Measurements from ENCODE around the gene CAMTA1. TPM values are rescaled to one million over a fixed set of nuclear protein-coding genes. Genes with fewer than 3 reads are reported as not detected.

CAMTA1 gene
- polyA plus RNA-seq, 1 experiment, result 64.9 TPM

- H3K9me3 ChIP-seq (ENCODE audit: control insufficient read depth, insufficient read depth, low read length), result peaks cover 4% of the 10 kb centered on the region; the same call in 1 of the 2 replicates
- H3K27ac ChIP-seq (ENCODE audit: low read depth, low read length), result no peak overlapping the region
- no peaks in the 10 kb centered on the region for H3K27me3 ChIP-seq (ENCODE audit: control insufficient read depth, insufficient read depth, low read length)
- ChIA-PET CTCF (no interaction called here), POLR2A (no interaction called here)
- DNase-seq (ENCODE audit: low read depth, low spot score), result no peak
- TF ChIP-seq CTCF (IDR thresholded peaks at IDR 0.05; ENCODE audit: low read depth, low read length), result no peak
- H3K4me3 ChIP-seq (ENCODE audit: low read depth, low read length), result no peak overlapping the region
Measured at GRCh38 chr1:7781501-7781900, 996.2 kb downstream of the CAMTA1 start.

- CTCF ChIA-PET, result interaction anchor here (1.3 kb wide), 1 partner anchor 194 kb away, joined by 3 read pairs; no protein-coding TSS in a partner anchor
- Histone ChIP-seq H3K4me3 (ENCODE audit: low read depth, low read length) (no peak overlapping the region), H3K9me3 (ENCODE audit: control insufficient read depth, insufficient read depth, low read length) (peaks cover 4% of the 10 kb centered on the region; the same call in 1 of the 2 replicates), H3K27me3 (ENCODE audit: control insufficient read depth, insufficient read depth, low read length) (no peaks in the 10 kb centered on the region), H3K27ac (ENCODE audit: low read depth, low read length) (no peak overlapping the region)
- POLR2A ChIA-PET, result no interaction called here
- no peak for TF ChIP-seq CTCF (IDR thresholded peaks at IDR 0.05; ENCODE audit: low read depth, low read length)
- no peak for DNase-seq (ENCODE audit: low read depth, low spot score)
Measured at GRCh38 chr1:7781923-7782495, 996.8 kb downstream of the CAMTA1 start.

- DNase-seq (ENCODE audit: low read depth, low spot score), result no peak
- Histone ChIP-seq H3K27me3 (ENCODE audit: control insufficient read depth, insufficient read depth, low read length) (no peaks in the 10 kb centered on the region), H3K4me3 (ENCODE audit: low read depth, low read length) (peak overlapping the region; percentile 61), H3K27ac (ENCODE audit: low read depth, low read length) (no peak overlapping the region), H3K9me3 (ENCODE audit: control insufficient read depth, insufficient read depth, low read length) (peaks cover 4% of the 10 kb centered on the region; the same call in 1 of the 2 replicates)
- TF ChIP-seq CTCF (IDR thresholded peaks at IDR 0.05; ENCODE audit: low read depth, low read length), result no peak
- CTCF ChIA-PET, result interaction anchor here (1.0 to 1.3 kb wide), 2 partner anchors 31 to 192 kb away, joined by 3 to 5 read pairs; no protein-coding TSS in a partner anchor
- POLR2A ChIA-PET, result no interaction called here
Measured at GRCh38 chr1:7783178-7783711, 998.0 kb downstream of the CAMTA1 start.

- H3K9me3 ChIP-seq (ENCODE audit: control insufficient read depth, insufficient read depth, low read length), result peaks cover 4% of the 10 kb centered on the region; the same call in 1 of the 2 replicates
- H3K27me3 ChIP-seq (ENCODE audit: control insufficient read depth, insufficient read depth, low read length), result no peaks in the 10 kb centered on the region
- H3K4me3 ChIP-seq (ENCODE audit: low read depth, low read length), result peak within 1 kb of the TSS; percentile 61
- CTCF ChIA-PET, result interaction anchor here (1.0 kb wide), 1 partner anchor 31 kb away, joined by 5 read pairs; no protein-coding TSS in a partner anchor
- POLR2A ChIA-PET, result no interaction called here
- peak; percentile 90 for DNase-seq (ENCODE audit: low read depth, low spot score)
- TF ChIP-seq CTCF (IDR thresholded peaks at IDR 0.05; ENCODE audit: low read depth, low read length), result no peak
- no peak within 1 kb of the TSS for H3K27ac ChIP-seq (ENCODE audit: low read depth, low read length)
Measured at GRCh38 chr1:7783826-7784491, 998.7 kb downstream of the CAMTA1 start, which contains the start of gene PER3. PER3 (plus strand) TSS chr1:7784291; CDS start chr1:7784878, 587 bp downstream.
